HL-60 (cell line): ENCODE data around the gene CCDC88A.

Experiments used
- TF ChIP-seq, protein P1 (sequence below): IDR thresholded peaks from 2 replicates; pipeline ENCODE4 v1.6.1; 2012; ENCODE audit warnings: low read depth; ENCODE audit not compliant: insufficient replicate concordance
- TF ChIP-seq, protein P2 (sequence below): IDR thresholded peaks from one replicate; pipeline ENCODE4 v1.5.1; 2011; ENCODE audit warnings: low read length, control low read depth, inconsistent platforms; ENCODE audit not compliant: insufficient read depth

DNA sequence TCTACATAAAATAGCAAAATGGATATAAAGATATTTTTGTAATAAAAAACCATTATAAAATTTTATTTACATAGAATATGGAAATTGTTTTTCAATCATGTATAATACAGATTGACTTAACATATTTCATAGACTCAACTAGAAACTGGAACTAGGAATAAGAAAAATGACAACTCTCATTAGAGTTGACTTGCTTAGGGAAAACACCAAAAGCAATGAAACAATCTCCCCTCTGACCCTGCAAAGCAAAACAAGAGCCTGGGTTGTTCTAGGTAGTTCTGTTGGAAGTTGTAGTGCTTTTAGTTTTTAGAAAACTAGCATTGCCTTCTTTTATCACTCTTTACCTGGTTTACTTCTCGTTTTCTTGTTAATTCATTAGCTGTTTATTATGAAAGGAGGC lies 118.4 kb downstream of the CCDC88A start:
- TF ChIP-seq, protein P1, sequence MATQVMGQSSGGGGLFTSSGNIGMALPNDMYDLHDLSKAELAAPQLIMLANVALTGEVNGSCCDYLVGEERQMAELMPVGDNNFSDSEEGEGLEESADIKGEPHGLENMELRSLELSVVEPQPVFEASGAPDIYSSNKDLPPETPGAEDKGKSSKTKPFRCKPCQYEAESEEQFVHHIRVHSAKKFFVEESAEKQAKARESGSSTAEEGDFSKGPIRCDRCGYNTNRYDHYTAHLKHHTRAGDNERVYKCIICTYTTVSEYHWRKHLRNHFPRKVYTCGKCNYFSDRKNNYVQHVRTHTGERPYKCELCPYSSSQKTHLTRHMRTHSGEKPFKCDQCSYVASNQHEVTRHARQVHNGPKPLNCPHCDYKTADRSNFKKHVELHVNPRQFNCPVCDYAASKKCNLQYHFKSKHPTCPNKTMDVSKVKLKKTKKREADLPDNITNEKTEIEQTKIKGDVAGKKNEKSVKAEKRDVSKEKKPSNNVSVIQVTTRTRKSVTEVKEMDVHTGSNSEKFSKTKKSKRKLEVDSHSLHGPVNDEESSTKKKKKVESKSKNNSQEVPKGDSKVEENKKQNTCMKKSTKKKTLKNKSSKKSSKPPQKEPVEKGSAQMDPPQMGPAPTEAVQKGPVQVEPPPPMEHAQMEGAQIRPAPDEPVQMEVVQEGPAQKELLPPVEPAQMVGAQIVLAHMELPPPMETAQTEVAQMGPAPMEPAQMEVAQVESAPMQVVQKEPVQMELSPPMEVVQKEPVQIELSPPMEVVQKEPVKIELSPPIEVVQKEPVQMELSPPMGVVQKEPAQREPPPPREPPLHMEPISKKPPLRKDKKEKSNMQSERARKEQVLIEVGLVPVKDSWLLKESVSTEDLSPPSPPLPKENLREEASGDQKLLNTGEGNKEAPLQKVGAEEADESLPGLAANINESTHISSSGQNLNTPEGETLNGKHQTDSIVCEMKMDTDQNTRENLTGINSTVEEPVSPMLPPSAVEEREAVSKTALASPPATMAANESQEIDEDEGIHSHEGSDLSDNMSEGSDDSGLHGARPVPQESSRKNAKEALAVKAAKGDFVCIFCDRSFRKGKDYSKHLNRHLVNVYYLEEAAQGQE = no peak
- TF ChIP-seq, protein P2, sequence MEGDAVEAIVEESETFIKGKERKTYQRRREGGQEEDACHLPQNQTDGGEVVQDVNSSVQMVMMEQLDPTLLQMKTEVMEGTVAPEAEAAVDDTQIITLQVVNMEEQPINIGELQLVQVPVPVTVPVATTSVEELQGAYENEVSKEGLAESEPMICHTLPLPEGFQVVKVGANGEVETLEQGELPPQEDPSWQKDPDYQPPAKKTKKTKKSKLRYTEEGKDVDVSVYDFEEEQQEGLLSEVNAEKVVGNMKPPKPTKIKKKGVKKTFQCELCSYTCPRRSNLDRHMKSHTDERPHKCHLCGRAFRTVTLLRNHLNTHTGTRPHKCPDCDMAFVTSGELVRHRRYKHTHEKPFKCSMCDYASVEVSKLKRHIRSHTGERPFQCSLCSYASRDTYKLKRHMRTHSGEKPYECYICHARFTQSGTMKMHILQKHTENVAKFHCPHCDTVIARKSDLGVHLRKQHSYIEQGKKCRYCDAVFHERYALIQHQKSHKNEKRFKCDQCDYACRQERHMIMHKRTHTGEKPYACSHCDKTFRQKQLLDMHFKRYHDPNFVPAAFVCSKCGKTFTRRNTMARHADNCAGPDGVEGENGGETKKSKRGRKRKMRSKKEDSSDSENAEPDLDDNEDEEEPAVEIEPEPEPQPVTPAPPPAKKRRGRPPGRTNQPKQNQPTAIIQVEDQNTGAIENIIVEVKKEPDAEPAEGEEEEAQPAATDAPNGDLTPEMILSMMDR = no peak
